ENCODE results near the gene TGFBR3. TPM values are rescaled to one million over a fixed set of nuclear protein-coding genes. Genes with fewer than 3 reads are reported as not detected.

TGFBR3 gene
- polyA plus RNA-seq, 1 donor (not counting 4 experiments of a cell fraction or from before 2014, with no cell fraction given): 1.2 TPM

DNA sequence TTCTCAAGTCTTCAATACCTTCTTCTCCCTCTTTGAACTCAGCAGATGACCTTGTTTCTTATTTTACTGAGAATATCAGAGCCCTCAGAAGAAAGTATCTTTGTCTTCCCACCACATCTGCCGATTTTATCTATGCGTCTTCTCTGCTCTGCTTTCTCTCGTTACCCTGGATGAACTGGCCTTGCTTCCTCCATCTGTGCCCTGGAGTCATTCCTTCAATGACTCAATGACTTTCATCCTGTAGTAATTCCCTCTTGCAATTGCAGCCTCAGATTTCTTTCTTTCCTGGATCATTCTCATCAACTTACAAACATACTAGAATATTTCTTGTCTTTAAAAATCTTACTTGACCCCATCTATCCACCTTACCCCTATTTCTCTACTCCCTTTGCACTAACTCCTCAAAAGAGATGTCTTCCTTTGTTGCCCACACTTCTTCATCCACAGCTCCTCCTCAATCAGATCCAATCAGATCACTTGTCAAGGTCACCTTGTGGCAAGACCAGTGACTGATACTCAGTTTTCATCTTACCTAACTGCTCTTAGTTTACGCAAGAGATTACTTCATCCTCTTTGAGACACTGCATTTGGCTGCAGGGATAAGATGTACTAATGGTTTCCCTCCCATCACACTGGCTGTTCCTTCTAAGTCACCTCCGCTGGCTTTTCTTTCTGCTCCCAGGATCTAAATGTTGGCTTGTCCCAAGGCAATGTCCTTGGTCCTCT lies 8.2 kb upstream of the TGFBR3 start:
- no peak overlapping the region for H3K4me3 ChIP-seq (ENCODE audit: control insufficient read depth in 2 of 3, extremely low read depth in 1 of 3, insufficient read depth in 2 of 3, low read depth in 1 of 3, low read length in 3 of 3)
- H3K27me3 ChIP-seq (ENCODE audit: control insufficient read depth, extremely low read depth, insufficient read depth, low read length): no peaks in the 10 kb centered on the region
- TF ChIP-seq, protein P1, sequence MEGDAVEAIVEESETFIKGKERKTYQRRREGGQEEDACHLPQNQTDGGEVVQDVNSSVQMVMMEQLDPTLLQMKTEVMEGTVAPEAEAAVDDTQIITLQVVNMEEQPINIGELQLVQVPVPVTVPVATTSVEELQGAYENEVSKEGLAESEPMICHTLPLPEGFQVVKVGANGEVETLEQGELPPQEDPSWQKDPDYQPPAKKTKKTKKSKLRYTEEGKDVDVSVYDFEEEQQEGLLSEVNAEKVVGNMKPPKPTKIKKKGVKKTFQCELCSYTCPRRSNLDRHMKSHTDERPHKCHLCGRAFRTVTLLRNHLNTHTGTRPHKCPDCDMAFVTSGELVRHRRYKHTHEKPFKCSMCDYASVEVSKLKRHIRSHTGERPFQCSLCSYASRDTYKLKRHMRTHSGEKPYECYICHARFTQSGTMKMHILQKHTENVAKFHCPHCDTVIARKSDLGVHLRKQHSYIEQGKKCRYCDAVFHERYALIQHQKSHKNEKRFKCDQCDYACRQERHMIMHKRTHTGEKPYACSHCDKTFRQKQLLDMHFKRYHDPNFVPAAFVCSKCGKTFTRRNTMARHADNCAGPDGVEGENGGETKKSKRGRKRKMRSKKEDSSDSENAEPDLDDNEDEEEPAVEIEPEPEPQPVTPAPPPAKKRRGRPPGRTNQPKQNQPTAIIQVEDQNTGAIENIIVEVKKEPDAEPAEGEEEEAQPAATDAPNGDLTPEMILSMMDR (optimal IDR thresholded peaks at IDR 0.05 in 1 of 3, IDR thresholded peaks at IDR 0.05 in 1 of 3, conservative IDR thresholded peaks at IDR 0.05 in 1 of 3; ENCODE audit: extremely low read depth in 1 of 3, insufficient read depth in 2 of 3, low read length in 3 of 3): no peak
- TF ChIP-seq EZH2 (IDR thresholded peaks at IDR 0.05; ENCODE audit: low read length): no peak
- H3K27ac ChIP-seq (ENCODE audit: control insufficient read depth, insufficient read depth, low read length): no peak overlapping the region
- no peaks in the 10 kb centered on the region for H3K9me3 ChIP-seq (ENCODE audit: control insufficient read depth, low read depth, low read length)
- FAIRE-seq (no peak), DNase-seq (ENCODE audit: low read depth, low spot score) (no peak)
- H2AFZ ChIP-seq (ENCODE audit: control insufficient read depth, low read length): no peak overlapping the region
- no peaks in the 10 kb centered on the region for H4K20me1 ChIP-seq (ENCODE audit: control insufficient read depth, extremely low read depth, insufficient read depth, low read length)
- H3K9ac ChIP-seq (ENCODE audit: control insufficient read depth, extremely low read depth, insufficient read depth, low read length): no peak overlapping the region
- H3K9me1 ChIP-seq (ENCODE audit: control insufficient read depth, extremely low read depth, insufficient read depth, low read length): no peaks in the 10 kb centered on the region
- no peaks in the 10 kb centered on the region for H3K36me3 ChIP-seq (ENCODE audit: control insufficient read depth in 2 of 2, extremely low read depth in 1 of 2, insufficient read depth in 2 of 2, low read length in 2 of 2)
- H3K4me2 ChIP-seq (ENCODE audit: control insufficient read depth, extremely low read depth, insufficient read depth, low read depth, low read length): no peak overlapping the region
- dilution Hi-C loops (cut with MboI; ENCODE audit: extremely low pct_ligation_motif_present, low sequenced_read_pairs): no loop called here
- peaks cover 9% of the 10 kb centered on the region for H3K4me1 ChIP-seq (ENCODE audit: control insufficient read depth, extremely low read depth, insufficient read depth, low read length)
- no peaks in the 10 kb centered on the region for H3K79me2 ChIP-seq (ENCODE audit: control insufficient read depth, insufficient read depth, low read length)

DNA sequence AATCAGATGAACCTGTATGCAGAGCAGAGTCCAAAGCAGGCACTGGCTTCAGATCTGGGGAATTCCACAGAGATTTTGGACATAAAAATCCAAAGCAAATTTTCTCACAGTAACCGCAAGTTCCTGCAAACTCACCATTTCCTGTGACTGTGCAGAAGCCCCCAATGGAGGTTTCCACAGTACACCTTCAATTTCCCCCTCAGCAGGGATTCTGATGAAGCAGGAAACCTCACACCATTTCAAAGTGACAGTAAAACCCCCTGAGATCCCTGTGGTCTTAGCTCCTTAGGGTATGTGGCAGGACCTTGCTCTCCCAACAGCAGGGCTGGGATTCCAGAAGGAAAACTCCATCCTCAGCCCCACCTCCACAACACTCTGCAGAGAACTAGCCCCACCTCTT lies 6.0 kb upstream of the TGFBR3 start:
- dilution Hi-C loops (cut with MboI; ENCODE audit: extremely low pct_ligation_motif_present, low sequenced_read_pairs): no loop called here
- no peak overlapping the region for H3K4me2 ChIP-seq (ENCODE audit: control insufficient read depth, extremely low read depth, insufficient read depth, low read depth, low read length)
- H4K20me1 ChIP-seq (ENCODE audit: control insufficient read depth, extremely low read depth, insufficient read depth, low read length): no peaks in the 10 kb centered on the region
- H2AFZ ChIP-seq (ENCODE audit: control insufficient read depth, low read length): no peak overlapping the region
- no peak overlapping the region for H3K9ac ChIP-seq (ENCODE audit: control insufficient read depth, extremely low read depth, insufficient read depth, low read length)
- H3K4me3 ChIP-seq (ENCODE audit: control insufficient read depth in 2 of 3, extremely low read depth in 1 of 3, insufficient read depth in 2 of 3, low read depth in 1 of 3, low read length in 3 of 3): no peak overlapping the region
- TF ChIP-seq, protein P1 (optimal IDR thresholded peaks at IDR 0.05 in 1 of 3, IDR thresholded peaks at IDR 0.05 in 1 of 3, conservative IDR thresholded peaks at IDR 0.05 in 1 of 3; ENCODE audit: extremely low read depth in 1 of 3, insufficient read depth in 2 of 3, low read length in 3 of 3): no peak
- TF ChIP-seq EZH2 (IDR thresholded peaks at IDR 0.05; ENCODE audit: low read length): no peak
- no peaks in the 10 kb centered on the region for H3K36me3 ChIP-seq (ENCODE audit: control insufficient read depth in 2 of 2, extremely low read depth in 1 of 2, insufficient read depth in 2 of 2, low read length in 2 of 2)
- DNase-seq (ENCODE audit: low read depth, low spot score): no peak
- no peak for FAIRE-seq
- no peaks in the 10 kb centered on the region for H3K27me3 ChIP-seq (ENCODE audit: control insufficient read depth, extremely low read depth, insufficient read depth, low read length)
- peaks cover 9% of the 10 kb centered on the region for H3K4me1 ChIP-seq (ENCODE audit: control insufficient read depth, extremely low read depth, insufficient read depth, low read length)
- H3K9me1 ChIP-seq (ENCODE audit: control insufficient read depth, extremely low read depth, insufficient read depth, low read length): no peaks in the 10 kb centered on the region
- H3K9me3 ChIP-seq (ENCODE audit: control insufficient read depth, low read depth, low read length): no peaks in the 10 kb centered on the region
- H3K79me2 ChIP-seq (ENCODE audit: control insufficient read depth, insufficient read depth, low read length): no peaks in the 10 kb centered on the region
- no peak overlapping the region for H3K27ac ChIP-seq (ENCODE audit: control insufficient read depth, insufficient read depth, low read length)

Measured in keratinocyte (primary cell).